ENCODE data around the gene LRRFIP1. TPM values are rescaled to one million over a fixed set of nuclear protein-coding genes. Genes with fewer than 3 reads are reported as not detected.

Gene LRRFIP1
- total and polyA plus RNA-seq, 9 donors, result 27.4 to 71.1 (median 56.1) TPM

GRCh38 chr2:237721458-237721857 is 94.1 kb downstream of the LRRFIP1 start:
- TF ChIP-seq POLR2A (IDR thresholded peaks at IDR 0.05) (no peak), EP300 (IDR thresholded peaks at IDR 0.05) (no peak), CTCF (IDR thresholded peaks at IDR 0.05) (no peak)
- Histone ChIP-seq H3K4me3 (no peak overlapping the region), H3K36me3 (no peaks in the 10 kb centered on the region), H3K9me3 (no peaks in the 10 kb centered on the region), H3K4me1 (ENCODE audit: insufficient read depth) (peaks cover 3% of the 10 kb centered on the region), H3K27me3 (no peaks in the 10 kb centered on the region), H3K27ac (no peak overlapping the region)
- WGBS, 3 donors, result 76 to 82% (median 77%) methylated on average over 5 of the region's 5 CpGs
- intact Hi-C loops (cut with DNase I), result no loop called here
- DNase-seq, result no peak

- no peaks in the 10 kb centered on the region for H3K9me3 ChIP-seq
- H3K27ac ChIP-seq, result no peak overlapping the region
- intact Hi-C loops (cut with DNase I), result no loop called here
- no peak for DNase-seq
- 94 to 98% (median 97%) methylated on average over 7 of the region's 7 CpGs for WGBS, 3 donors
- H3K4me1 ChIP-seq (ENCODE audit: insufficient read depth), result peaks cover 1% of the 10 kb centered on the region
- no peak overlapping the region for H3K4me3 ChIP-seq
- no peaks in the 10 kb centered on the region for H3K27me3 ChIP-seq
- no peaks in the 10 kb centered on the region for H3K36me3 ChIP-seq
- no peak for TF ChIP-seq POLR2A (IDR thresholded peaks at IDR 0.05)
- no peak for TF ChIP-seq EP300 (IDR thresholded peaks at IDR 0.05)
- TF ChIP-seq CTCF (IDR thresholded peaks at IDR 0.05), result no peak
Observed at GRCh38 chr2:237722616-237723015, 95.2 kb downstream of the LRRFIP1 start.

GRCh38 chr2:237723023-237723422 is 95.6 kb downstream of the LRRFIP1 start:
- H3K27ac ChIP-seq, result no peak overlapping the region
- peaks cover 1% of the 10 kb centered on the region for H3K4me1 ChIP-seq (ENCODE audit: insufficient read depth)
- 92 to 95% (median 95%) methylated on average over 1 of the region's 1 CpG for WGBS, 3 donors

GRCh38 chr2:237723602-237724001 is 96.2 kb downstream of the LRRFIP1 start:
- Histone ChIP-seq H3K27ac (no peak overlapping the region), H3K9me3 (no peaks in the 10 kb centered on the region), H3K4me3 (no peak overlapping the region), H3K4me1 (ENCODE audit: insufficient read depth) (peaks cover 1% of the 10 kb centered on the region), H3K27me3 (no peaks in the 10 kb centered on the region), H3K36me3 (no peaks in the 10 kb centered on the region)
- no peak for TF ChIP-seq EP300 (IDR thresholded peaks at IDR 0.05)
- intact Hi-C loops (cut with DNase I), result no loop called here
- WGBS, 3 donors, result 60 to 62% (median 62%) methylated on average over 3 of the region's 3 CpGs
- no peak for DNase-seq

More at GRCh38 chr2:237723023-237723422, 95.6 kb downstream of the LRRFIP1 start:
- DNase-seq, result no peak
- TF ChIP-seq EP300 (IDR thresholded peaks at IDR 0.05), result no peak
- TF ChIP-seq POLR2A (IDR thresholded peaks at IDR 0.05), result no peak
- TF ChIP-seq CTCF (IDR thresholded peaks at IDR 0.05), result no peak
- Histone ChIP-seq H3K36me3 (no peaks in the 10 kb centered on the region), H3K27me3 (no peaks in the 10 kb centered on the region), H3K4me3 (no peak overlapping the region), H3K9me3 (no peaks in the 10 kb centered on the region)
- intact Hi-C loops (cut with DNase I), result no loop called here

- no peak for DNase-seq
- intact Hi-C loops (cut with DNase I), result no loop called here
- Histone ChIP-seq H3K27ac (no peak overlapping the region), H3K27me3 (no peaks in the 10 kb centered on the region), H3K4me1 (ENCODE audit: insufficient read depth) (peaks cover 1% of the 10 kb centered on the region), H3K9me3 (no peaks in the 10 kb centered on the region), H3K36me3 (no peaks in the 10 kb centered on the region), H3K4me3 (no peak overlapping the region)
- WGBS, 3 donors, result 86 to 91% (median 90%) methylated on average over 9 of the region's 9 CpGs
- no peak for TF ChIP-seq POLR2A (IDR thresholded peaks at IDR 0.05)
- TF ChIP-seq CTCF (IDR thresholded peaks at IDR 0.05), result no peak
- TF ChIP-seq EP300 (IDR thresholded peaks at IDR 0.05), result no peak
Observed at GRCh38 chr2:237724811-237725478, 97.6 kb downstream of the LRRFIP1 start.

Data from ovary (tissue), 9 donors.